ENCODE results near the gene POFUT2.
A peak's percentile ranks its signal among the peaks of the same experiment; 100 is the strongest.

Gene POFUT2

GRCh38 chr21:45248893-45249381 is 38.8 kb downstream of the POFUT2 start:
- no peak for DNase-seq (ENCODE audit: low read depth)

- DNase-seq (ENCODE audit: low read depth) = no peak
Observed at GRCh38 chr21:45248301-45248892, 39.3 kb downstream of the POFUT2 start.

DNA sequence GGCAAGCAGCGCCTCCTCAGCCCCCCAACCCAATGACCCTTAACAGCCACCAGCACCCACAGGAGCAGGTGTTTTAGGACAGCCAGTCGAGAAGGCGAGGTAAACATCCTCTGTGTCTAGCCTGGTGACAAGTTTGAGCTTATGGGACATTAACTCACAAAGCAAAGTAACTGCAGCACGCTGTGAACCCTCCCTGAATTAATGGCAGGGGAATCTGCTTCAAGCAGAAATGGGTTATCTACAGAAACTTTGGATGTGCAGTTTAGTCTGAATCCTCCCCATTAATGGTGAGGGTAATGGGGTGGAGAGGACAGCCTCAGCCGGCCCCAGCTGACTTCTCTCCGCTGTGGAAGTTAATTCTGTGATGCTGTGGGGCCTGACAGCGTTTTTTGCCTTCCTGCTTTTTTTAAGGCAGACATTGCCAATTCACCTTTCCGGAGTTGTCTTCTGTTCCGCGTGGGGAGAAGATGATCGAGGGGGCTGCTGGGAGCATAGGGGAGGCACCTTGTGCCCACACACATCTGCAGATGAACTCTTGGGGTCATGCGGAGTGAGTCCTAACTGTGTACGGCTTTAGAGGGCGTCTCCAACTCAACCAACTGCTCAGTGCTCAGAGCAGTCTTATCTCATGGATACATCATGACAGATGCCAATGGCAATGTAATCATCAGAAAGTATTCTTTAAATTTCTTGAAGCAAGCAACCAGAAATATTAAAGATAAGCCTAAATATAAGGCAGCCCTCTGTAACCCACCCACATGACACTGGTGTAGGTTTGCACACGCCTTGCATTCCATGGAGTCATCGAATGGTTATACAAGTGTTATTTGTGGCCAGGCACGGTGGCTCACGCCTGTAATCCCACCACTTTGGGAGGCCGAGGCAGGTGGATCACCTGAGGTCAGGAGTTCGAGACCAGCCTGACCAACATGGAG is 41.0 kb downstream of the POFUT2 start:
- no peak for DNase-seq (ENCODE audit: low read depth)

- no peak for DNase-seq (ENCODE audit: low read depth)
Observed at GRCh38 chr21:45244799-45245340, 42.8 kb downstream of the POFUT2 start.

DNA sequence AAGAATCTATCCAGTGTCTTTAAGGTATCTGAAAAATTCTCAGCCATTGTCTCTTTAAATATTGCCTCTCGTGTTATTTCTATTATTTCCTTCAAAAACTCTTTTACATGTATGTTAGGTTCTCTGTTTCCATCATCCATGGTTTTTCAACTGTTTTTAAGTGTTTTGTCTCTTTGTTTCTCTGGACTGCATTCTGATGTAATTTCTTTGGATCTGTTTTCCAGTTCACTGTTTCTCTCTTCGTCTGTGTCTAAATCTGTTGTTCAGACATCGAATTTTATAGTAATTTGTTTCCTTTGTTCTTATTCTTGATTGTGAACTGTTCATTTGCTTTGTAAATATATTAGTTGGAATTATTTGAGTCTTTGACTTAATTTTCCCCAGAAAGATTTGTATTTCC is 44.1 kb downstream of the POFUT2 start:
- DNase-seq (ENCODE audit: low read depth) = no peak

DNA sequence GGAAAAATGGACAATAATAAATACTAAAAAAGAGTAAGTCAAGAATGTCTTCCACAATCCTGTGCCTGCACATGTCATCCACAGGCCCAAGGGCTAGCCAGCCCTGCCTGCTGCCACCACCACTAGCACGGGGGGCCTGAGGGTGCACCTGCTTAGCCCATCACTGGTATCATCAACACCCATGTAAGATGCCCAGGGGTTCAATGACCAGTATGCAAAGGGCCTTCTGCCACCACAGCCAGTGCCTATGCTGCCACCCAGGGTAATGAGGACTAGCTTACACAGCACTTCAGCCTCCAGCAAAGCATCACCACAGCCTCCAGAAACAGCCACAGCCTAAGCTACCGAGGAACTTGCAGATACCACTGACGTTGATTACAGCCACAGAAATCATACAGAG is 46.3 kb downstream of the POFUT2 start:
- no peak for DNase-seq (ENCODE audit: low read depth)

DNA sequence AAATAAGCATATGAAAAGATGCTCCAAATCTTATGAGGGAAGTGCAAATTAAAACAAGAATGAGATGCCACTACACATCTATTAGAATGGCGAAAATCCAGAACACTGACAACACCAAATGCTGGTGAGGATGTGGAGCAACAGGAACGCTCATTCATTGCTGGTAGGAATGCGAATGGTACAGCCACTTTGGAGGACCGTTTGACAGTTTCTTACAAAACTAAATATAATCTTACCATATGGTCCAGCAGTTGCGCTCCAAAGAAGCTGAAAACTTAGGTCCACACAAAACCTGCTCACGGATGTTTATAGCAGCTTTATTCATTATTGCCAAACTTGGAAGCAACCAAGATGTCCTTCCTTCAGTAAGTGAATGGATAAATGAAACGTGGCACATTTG is 50.3 kb downstream of the POFUT2 start:
- no peak for DNase-seq (ENCODE audit: low read depth)

- no peak for DNase-seq (ENCODE audit: low read depth)
Observed at GRCh38 chr21:45236481-45236880, 51.2 kb downstream of the POFUT2 start.

DNA sequence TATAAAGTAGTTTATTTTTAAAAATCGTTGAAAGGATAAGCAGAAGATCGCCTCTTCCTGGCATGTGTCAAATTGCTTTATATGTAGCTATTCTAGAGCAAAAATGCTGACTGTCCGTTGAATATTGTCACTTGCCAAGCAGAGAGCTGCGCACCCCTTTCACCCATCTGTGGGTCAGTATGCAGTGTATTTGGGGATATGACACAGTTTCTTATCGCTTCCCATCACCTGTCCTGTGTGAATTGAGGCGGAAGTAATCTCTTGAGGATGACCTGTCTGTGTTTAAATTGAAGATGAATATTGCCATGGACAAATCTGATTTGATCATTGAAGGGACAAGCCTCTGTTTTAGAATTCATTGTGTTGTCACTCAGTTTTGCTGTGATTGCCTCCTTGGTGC is 52.2 kb downstream of the POFUT2 start:
- no peak for DNase-seq (ENCODE audit: low read depth)

- DNase-seq (ENCODE audit: low read depth) = no peak
Observed at GRCh38 chr21:45234965-45235364, 52.7 kb downstream of the POFUT2 start.

- DNase-seq (ENCODE audit: low read depth) = no peak
Observed at GRCh38 chr21:45234127-45234526, 53.6 kb downstream of the POFUT2 start.

DNA sequence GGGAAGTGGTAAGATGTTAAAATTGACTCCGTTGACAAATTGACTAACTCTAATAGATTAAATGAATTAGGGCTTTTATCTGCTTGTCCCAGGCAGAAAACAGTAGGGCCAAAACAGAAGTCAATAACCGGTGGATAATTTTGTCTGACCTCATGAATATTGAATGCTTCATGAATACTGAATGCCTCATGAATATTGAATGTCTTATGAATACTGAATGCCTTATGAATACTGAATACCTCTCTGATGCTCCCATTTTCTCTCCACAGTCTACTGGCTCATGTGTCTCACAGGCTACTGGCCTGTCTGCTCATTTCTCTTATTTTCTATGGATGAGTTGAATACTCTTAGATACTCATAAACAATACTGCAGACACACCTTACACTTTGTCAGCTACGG is 56.0 kb downstream of the POFUT2 start:
- DNase-seq (ENCODE audit: low read depth) = no peak

- no peak for DNase-seq (ENCODE audit: low read depth)
Observed at GRCh38 chr21:45228656-45229240, 58.9 kb downstream of the POFUT2 start.

DNA sequence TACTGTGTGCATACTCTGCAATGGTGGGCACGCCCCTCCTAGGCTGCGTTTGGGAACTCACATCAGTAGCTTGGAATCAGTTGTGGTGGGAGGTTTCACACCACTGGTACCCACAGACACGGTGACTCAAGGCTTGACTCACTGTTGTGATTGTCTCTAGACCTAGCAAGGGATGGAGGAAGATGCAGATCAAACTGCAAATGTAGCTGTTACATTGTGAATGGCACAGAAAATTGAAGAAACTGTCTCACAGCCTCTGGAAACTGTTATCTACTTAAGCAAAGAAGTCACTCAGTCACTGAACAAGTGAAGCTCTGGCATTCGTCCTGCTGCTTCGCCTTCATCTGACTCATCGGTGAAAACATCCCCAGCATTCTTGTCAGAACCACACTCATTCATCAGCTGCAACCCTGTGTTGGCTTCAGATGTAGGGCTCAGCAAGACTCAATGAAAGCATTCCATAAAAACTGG is 59.5 kb downstream of the POFUT2 start:
- peak; percentile 73 for DNase-seq (ENCODE audit: low read depth)

GRCh38 chr21:45227735-45228134 is 60.0 kb downstream of the POFUT2 start:
- DNase-seq (ENCODE audit: low read depth) = no peak

- DNase-seq (ENCODE audit: low read depth) = no peak
Observed at GRCh38 chr21:45226540-45227326, 61.0 kb downstream of the POFUT2 start.

- no peak for DNase-seq (ENCODE audit: low read depth)
Observed at GRCh38 chr21:45225741-45226327, 61.9 kb downstream of the POFUT2 start.

- no peak for DNase-seq (ENCODE audit: low read depth)
Observed at GRCh38 chr21:45225041-45225740, 62.5 kb downstream of the POFUT2 start.

DNA sequence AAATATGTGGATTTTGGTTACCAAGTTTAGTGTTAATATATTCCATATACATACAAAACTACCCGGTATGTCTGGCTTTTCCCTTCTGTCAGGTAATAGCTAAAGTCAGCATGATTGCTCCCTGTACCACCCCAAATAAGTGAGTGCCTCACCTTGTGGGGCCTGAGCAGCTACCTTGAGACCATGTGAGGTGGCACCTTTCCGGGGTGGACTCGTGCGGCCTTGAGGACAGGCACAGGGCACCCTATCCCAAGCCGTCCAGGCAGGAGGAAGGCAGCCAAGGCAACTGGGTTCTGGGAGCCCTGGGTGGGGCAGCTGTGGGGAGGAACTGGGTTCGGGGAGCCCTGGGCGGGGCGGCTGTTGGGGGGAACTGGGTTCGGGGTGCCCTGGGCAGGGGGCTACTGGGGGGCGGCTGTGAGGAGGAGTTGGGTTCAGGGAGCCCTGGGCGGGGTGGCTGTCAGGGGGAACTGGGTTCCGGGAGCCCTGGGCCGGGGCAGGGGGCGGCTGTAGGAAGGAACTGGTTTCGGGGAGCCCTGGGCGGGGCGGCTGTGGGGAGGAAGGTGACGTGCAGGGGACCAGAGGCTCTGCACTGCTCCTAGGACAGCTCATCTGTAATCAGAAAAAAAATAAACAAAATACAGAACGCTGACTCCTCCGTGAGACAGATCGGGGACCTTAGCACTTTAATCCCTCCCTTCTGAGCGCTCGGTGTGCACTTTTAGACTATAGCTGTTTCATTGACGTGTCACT is 63.3 kb downstream of the POFUT2 start:
- DNase-seq (ENCODE audit: low read depth) = no peak

Measured in activated gamma-delta T cell treated with anti-CD3 and anti-CD28 coated beads, Interleukin-2, amount 50 U/mL, for 16 hours (primary cell).